Posterior cingulate gyrus (tissue), 11 donors: ENCODE results near the gene UBE2L5.

Experiments
- DNase-seq, 10 donors: peaks; one replicate each; pipeline versions ENCODE4 v3.0.0 to v3.0.0-alpha.2; 2020 to 2021; ENCODE audit warnings: mixed read lengths in 3 of 10
- intact Hi-C: fragments of 100-400 bp; cut with DNase I; formaldehyde crosslinking; loops from one replicate; pipeline ENCODE4 v1.15.1; 2023

Gene UBE2L5

DNA sequence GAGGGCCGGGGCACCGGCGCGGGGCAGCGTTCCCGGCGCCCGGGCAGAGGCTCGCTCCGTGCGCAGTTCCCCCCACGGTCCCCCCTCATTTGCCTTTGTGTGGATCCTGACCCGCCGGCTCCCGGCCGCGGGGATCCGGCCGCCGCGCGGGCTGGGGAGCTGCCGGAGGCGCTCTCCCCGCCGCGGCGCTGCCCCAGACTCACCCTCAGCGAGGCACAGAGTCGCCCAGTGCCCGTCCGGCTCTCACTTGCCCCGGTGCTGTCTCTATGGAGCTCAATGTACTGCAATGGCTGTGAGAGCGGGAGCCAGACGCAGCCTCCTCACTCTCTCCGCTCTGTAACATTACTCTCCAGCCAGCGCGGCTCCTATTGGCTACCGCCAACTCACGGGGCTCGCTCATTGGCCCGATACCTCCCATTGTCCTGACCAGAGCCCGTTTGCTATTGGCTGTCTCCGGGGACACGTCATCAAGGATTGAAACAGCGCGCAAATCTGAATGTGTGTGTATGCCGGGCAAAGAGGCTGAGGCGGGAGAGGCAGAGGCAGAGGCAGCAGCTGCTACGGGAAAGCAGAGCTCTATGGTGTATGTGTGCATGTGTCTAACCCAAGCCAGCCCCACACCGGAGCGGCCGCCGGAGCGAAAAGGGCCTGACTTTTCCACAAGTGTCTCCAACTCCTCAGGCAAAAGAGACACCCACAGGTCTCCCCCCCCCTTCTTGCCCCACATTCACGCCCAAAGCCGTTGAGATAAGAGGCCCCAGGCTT is 43.5 kb downstream of the UBE2L5 start, which contains the start of gene HMGB1:
TSS of gene HMGB1 (minus strand) at position 344 of the 765 bp plus-strand sequence. CDS start 2,256 bp downstream, outside the sequence.
- intact Hi-C loops: loop anchor here (2.0 to 10.0 kb wide), 5 partner anchors 43 to 339 kb away; partner anchors contain the start of genes KATNAL1 and UBE2L5
- DNase-seq: peak; percentile 99 to 100 (median 100)

DNA sequence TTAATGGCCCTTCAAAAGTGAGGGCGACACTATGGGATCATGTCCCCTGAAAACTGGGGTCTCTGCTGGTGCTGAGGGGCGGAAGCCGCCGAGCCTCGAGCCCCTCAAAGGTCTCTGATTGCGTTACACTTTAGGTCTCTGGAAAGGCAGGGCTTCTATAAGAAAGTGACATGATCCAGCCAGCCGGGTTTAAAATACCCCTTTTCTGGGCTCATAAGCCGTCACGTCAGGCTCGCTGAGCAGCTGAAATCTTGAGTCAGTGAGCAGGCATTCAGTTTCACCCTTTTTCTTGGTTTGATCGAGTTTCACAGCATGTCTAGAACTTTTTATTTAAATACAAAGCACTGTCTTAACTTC is 44.0 kb downstream of the UBE2L5 start:
- intact Hi-C loops: loop anchor here (5.0 to 10.0 kb wide), 3 partner anchors 159 to 338 kb away; partner anchors contain the start of gene KATNAL1
- DNase-seq: no peak

DNA sequence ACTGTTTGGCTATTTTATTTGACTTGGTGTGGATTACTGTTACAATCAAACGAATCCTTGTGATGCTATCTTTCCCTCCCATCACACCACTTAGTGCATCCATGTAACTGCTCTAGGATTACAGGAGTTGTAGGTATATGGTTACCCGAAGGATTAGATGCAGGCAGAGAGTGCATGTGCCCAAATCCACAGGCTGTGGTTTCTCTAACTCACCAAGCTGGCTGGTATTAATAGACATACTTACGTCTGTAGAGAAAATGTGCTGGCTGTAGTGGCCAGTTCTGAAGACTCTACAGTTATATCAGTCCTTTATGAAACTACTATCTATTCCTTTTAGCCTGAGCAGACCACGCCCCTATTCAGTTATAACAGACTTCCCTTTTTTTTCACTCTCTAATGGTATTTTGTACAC is 44.6 kb downstream of the UBE2L5 start:
- DNase-seq: no peak
- intact Hi-C loops: loop anchor here (5.0 to 10.0 kb wide), 3 partner anchors 160 to 338 kb away; partner anchors contain the start of gene KATNAL1

DNA sequence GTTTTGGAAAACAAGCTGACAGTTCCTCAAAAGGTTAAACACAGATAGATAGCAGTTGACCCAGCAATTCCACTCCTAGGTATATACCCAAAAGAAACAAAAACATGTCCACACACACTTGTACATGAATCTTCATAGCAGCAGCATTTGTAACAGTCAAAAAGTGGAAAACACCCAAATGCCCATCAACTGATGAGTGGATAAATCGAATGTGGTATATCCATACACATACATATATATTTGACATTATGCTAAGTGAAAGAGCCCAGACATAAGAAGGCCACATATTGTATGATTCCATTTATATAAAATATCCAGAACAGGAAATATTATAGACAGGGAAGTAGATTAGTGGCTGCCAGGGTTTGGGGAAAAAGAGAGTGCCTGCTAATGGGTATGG is 51.4 kb downstream of the UBE2L5 start:
- intact Hi-C loops: no loop called here
- no peak for DNase-seq

DNA sequence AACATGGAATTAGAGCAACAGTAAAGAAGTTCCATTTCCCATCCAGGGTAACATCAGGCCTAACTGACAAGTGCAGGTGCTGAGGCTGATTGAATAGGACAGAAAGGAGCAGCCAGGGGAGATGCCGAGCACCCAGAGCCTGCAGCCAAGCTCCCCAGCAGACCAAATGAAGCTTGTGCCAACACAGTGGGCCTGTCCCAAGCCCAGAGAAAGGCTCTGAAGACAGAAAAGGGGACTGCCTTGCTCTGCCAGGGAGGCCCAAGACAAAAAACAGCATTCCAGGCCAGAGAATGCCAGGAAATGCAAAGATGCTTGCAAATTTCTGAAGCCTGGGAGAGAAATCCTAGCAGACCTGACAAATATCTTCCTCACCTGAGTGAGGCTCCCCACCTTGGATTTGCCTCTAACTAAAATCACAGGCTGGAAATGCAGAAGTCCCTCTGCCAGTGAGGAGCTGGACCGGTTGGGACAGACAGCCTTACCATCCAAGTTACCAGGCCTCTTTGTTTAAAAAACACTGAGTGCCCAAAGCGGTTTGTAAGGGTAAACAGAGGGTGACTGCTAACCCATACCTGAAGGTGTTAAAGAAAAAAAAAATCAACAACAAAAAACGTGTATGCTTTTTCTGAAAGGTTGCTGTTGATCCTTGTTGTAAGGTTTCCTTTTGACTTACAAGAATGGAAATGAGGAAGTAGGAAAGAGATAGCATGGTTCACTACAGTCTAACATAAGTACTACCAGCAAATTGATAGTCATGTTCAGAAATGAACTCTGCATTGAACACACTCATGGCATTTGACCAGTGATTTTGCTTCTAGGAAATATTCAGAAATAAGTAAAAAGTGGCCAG is 55.3 kb downstream of the UBE2L5 start:
- intact Hi-C loops: no loop called here
- DNase-seq: no peak
